GM18499 (cell line): ENCODE data around the gene PPP2R3B.
"Not testable (repeated sequence)": the region's sequence is repeated elsewhere in the genome, so short reads cannot be mapped to it uniquely, and the experiment has no call there.

Source experiments
- ATAC-seq: cut with Tn5 transposase; IDR thresholded peaks from one replicate; pipeline ENCODE4 v1.9.1; 2021; ENCODE audit warnings: moderate number of reproducible peaks; ENCODE audit not compliant: insufficient read depth, unreplicated experiment

PPP2R3B gene

GRCh38 chrX:340641-341423 is 45.9 kb downstream of the PPP2R3B start:
- ATAC-seq, result no peak

- ATAC-seq, result no peak
Measured at GRCh38 chrX:340121-340520, 46.6 kb downstream of the PPP2R3B start.

- no peak for ATAC-seq
Measured at GRCh38 chrX:338836-339400, 47.8 kb downstream of the PPP2R3B start.

- no peak for ATAC-seq
Measured at GRCh38 chrX:338281-338835, 48.3 kb downstream of the PPP2R3B start.

- ATAC-seq, result no peak
Measured at GRCh38 chrX:337331-337831, 49.3 kb downstream of the PPP2R3B start.

- no peak for ATAC-seq
Measured at GRCh38 chrX:336227-336626, 50.5 kb downstream of the PPP2R3B start.

- ATAC-seq, result no peak
Measured at GRCh38 chrX:335758-336155, 51.0 kb downstream of the PPP2R3B start.

GRCh38 chrX:334971-335757 is 51.5 kb downstream of the PPP2R3B start:
- ATAC-seq, result no peak

GRCh38 chrX:334331-334891 is 52.3 kb downstream of the PPP2R3B start:
- no peak for ATAC-seq

GRCh38 chrX:333611-334311 is 52.9 kb downstream of the PPP2R3B start:
- ATAC-seq, result no peak

- no peak for ATAC-seq
Measured at GRCh38 chrX:332916-333610, 53.6 kb downstream of the PPP2R3B start.

GRCh38 chrX:332496-332860 is 54.2 kb downstream of the PPP2R3B start:
- ATAC-seq, result no peak

- ATAC-seq, result no peak
Measured at GRCh38 chrX:331825-332495, 54.7 kb downstream of the PPP2R3B start.

GRCh38 chrX:331151-331824 is 55.4 kb downstream of the PPP2R3B start:
- ATAC-seq, result no peak

- ATAC-seq, result no peak
Measured at GRCh38 chrX:330726-331150, 56.0 kb downstream of the PPP2R3B start.

GRCh38 chrX:330141-330725 is 56.5 kb downstream of the PPP2R3B start:
- not testable (repeated sequence) for ATAC-seq

- ATAC-seq, result no peak
Measured at GRCh38 chrX:329291-329910, 57.3 kb downstream of the PPP2R3B start.
